Ishikawa (cell line): ENCODE data around the gene TM4SF4.

Experiments
- CREB1 ChIP-seq: IDR thresholded peaks from 2 replicates; pipeline ENCODE4 v1.6.1; 2012; ENCODE audit warnings: low read depth
- MAX ChIP-seq: IDR thresholded peaks from 2 replicates; pipeline ENCODE4 v1.6.1; 2012
- RAD21 ChIP-seq: IDR thresholded peaks from 2 replicates; pipeline ENCODE4 v1.6.1; 2012; ENCODE audit warnings: low read depth
- REST ChIP-seq: IDR thresholded peaks from 2 replicates; pipeline ENCODE4 v1.6.1; 2012; ENCODE audit warnings: low read depth, mild to moderate bottlenecking
- TAF1 ChIP-seq: IDR thresholded peaks from 2 replicates; pipeline ENCODE4 v1.6.1; 2012; ENCODE audit warnings: low read depth, mild to moderate bottlenecking

GRCh38 chr3:149523512-149524299 is 49.2 kb downstream of the TM4SF4 start:
- no peak for TF ChIP-seq CREB1
- TF ChIP-seq RAD21 = no peak
- TF ChIP-seq REST = no peak
- no peak for TF ChIP-seq TAF1
- no peak for TF ChIP-seq MAX
